NB4 (cell line): Measurements from ENCODE around the gene SPATA31E1.

ENCODE experiments used
- POLR2A ChIP-seq: IDR thresholded peaks from 2 replicates; pipeline ENCODE4 v1.6.1; 2011; ENCODE audit warnings: mild to moderate bottlenecking; ENCODE audit not compliant: insufficient read length; ENCODE audit errors: extremely low read depth
- TF ChIP-seq, protein P1 (sequence below): IDR thresholded peaks from 2 replicates; pipeline ENCODE4 v1.6.1; 2011; ENCODE audit warnings: low read depth, low read length
- TF ChIP-seq, protein P2 (sequence below): IDR thresholded peaks from one replicate; pipeline ENCODE4 v1.5.1; 2012; ENCODE audit warnings: low read depth, low read length

DNA sequence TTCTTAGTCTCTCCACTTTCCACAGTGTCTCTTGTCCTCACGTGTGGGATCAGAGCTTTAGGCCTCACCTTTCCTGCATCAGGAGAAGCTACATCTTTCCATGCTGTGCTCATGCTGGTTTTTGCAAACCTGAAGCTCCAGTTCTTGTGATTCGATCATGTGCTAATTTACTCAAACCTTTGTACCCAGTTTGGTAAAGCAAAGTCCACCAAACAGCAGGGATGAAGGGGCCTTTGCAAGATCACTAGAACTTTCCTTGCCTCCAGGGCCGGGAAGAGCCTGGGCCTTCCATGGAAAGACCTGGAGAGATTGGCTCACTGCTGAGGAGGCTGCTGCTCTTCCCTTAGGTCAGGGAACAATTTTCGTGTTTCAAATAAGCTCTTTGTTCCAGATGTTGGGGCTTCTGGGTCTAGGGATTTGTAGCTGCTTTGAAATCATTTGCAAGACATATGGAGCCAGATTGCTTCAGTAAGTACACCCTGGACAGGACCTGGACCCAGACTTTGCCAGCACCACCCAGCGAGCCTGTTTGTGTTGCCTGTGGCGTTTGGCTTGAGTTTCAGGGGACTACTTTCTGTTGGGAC, 18.7 kb upstream of the SPATA31E1 start:
- TF ChIP-seq, protein P1, sequence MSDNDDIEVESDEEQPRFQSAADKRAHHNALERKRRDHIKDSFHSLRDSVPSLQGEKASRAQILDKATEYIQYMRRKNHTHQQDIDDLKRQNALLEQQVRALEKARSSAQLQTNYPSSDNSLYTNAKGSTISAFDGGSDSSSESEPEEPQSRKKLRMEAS, result no peak
- TF ChIP-seq, protein P2, sequence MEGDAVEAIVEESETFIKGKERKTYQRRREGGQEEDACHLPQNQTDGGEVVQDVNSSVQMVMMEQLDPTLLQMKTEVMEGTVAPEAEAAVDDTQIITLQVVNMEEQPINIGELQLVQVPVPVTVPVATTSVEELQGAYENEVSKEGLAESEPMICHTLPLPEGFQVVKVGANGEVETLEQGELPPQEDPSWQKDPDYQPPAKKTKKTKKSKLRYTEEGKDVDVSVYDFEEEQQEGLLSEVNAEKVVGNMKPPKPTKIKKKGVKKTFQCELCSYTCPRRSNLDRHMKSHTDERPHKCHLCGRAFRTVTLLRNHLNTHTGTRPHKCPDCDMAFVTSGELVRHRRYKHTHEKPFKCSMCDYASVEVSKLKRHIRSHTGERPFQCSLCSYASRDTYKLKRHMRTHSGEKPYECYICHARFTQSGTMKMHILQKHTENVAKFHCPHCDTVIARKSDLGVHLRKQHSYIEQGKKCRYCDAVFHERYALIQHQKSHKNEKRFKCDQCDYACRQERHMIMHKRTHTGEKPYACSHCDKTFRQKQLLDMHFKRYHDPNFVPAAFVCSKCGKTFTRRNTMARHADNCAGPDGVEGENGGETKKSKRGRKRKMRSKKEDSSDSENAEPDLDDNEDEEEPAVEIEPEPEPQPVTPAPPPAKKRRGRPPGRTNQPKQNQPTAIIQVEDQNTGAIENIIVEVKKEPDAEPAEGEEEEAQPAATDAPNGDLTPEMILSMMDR, result no peak
- TF ChIP-seq POLR2A, result no peak
